Nephron (organoid): ENCODE measurements around the gene TOM1L2.
A peak's percentile ranks its signal among the peaks of the same experiment; 100 is the strongest.
"Not testable (repeated sequence)": the region's sequence is repeated elsewhere in the genome, so short reads cannot be mapped to it uniquely, and the experiment has no call there.

Experiments
- H3K27ac Mint-ChIP-seq, 3 experiments: 2 replicates each; pipeline ENCODE4 v1.8.0; 2020; ENCODE audit warnings: mixed read lengths in 3 of 3, mild to moderate bottlenecking in 2 of 3, moderate library complexity in 1 of 3
- H3K27me3 Mint-ChIP-seq: 2 replicates; pipeline ENCODE4 v1.8.0; 2021; ENCODE audit warnings: low read depth, mild to moderate bottlenecking, moderate library complexity, mixed read lengths
- H3K36me3 Mint-ChIP-seq: 2 replicates; pipeline ENCODE4 v1.8.0; 2020; ENCODE audit warnings: low read depth, mixed read lengths
- H3K4me1 Mint-ChIP-seq: 2 replicates; pipeline ENCODE4 v1.8.0; 2020; ENCODE audit warnings: mixed read lengths
- H3K4me3 Mint-ChIP-seq, 3 experiments: 2 replicates each; pipeline ENCODE4 v1.8.0; 2020; ENCODE audit warnings: mild to moderate bottlenecking in 3 of 3, mixed read lengths in 3 of 3, moderate library complexity in 2 of 3
- H3K9me3 Mint-ChIP-seq: 2 replicates; pipeline ENCODE4 v1.8.0; 2020; ENCODE audit warnings: mixed read lengths
- CTCF ChIP-seq, 3 experiments: fragments of 200-600 bp; sonication (generic); IDR thresholded peaks; one replicate each; pipeline ENCODE4 v1.5.0; 2021; ENCODE audit warnings: antibody characterized with exemption in 3 of 3; ENCODE audit not compliant: unreplicated experiment in 3 of 3

Gene TOM1L2

GRCh38 chr17:17959520-17960361 lies 12.5 kb downstream of the TOM1L2 start:
- H3K27me3 Mint-ChIP-seq: no peaks in the 10 kb centered on the region
- peak overlapping the region; percentile 84 to 95 (median 91) for H3K27ac Mint-ChIP-seq
- H3K36me3 Mint-ChIP-seq: peaks cover 18% of the 10 kb centered on the region
- H3K4me1 Mint-ChIP-seq: peaks cover 39% of the 10 kb centered on the region
- peak overlapping the region; percentile 10 to 67 (median 40) for H3K4me3 Mint-ChIP-seq
- TF ChIP-seq CTCF (IDR thresholded peaks at IDR 0.05; ENCODE audit: unreplicated experiment in 3 of 3): no peak
- H3K9me3 Mint-ChIP-seq: no peaks in the 10 kb centered on the region

- no peak for TF ChIP-seq CTCF (IDR thresholded peaks at IDR 0.05; ENCODE audit: unreplicated experiment in 3 of 3)
- Mint-ChIP-seq H3K4me3 (peak overlapping the region in 1 of 3 experiments; percentile 67), H3K36me3 (peaks cover 24% of the 10 kb centered on the region), H3K27me3 (no peaks in the 10 kb centered on the region), H3K27ac (peak overlapping the region; percentile 84 to 95 (median 91)), H3K9me3 (no peaks in the 10 kb centered on the region), H3K4me1 (peaks cover 39% of the 10 kb centered on the region)
Observed at GRCh38 chr17:17958982-17959381, 13.2 kb downstream of the TOM1L2 start.

GRCh38 chr17:17957584-17957916 lies 14.7 kb downstream of the TOM1L2 start:
- Mint-ChIP-seq H3K4me1 (peaks cover 33% of the 10 kb centered on the region), H3K27me3 (no peaks in the 10 kb centered on the region), H3K27ac (peak overlapping the region in 2 of 3 experiments; percentile 35 to 91), H3K9me3 (no peaks in the 10 kb centered on the region), H3K4me3 (no peak overlapping the region), H3K36me3 (peaks cover 26% of the 10 kb centered on the region)
- TF ChIP-seq CTCF (IDR thresholded peaks at IDR 0.05; ENCODE audit: unreplicated experiment in 3 of 3): no peak

- not testable (repeated sequence) for H3K27me3 Mint-ChIP-seq
- peaks cover 22% of the 10 kb centered on the region for H3K36me3 Mint-ChIP-seq
Observed at GRCh38 chr17:17955790-17956341, 16.3 kb downstream of the TOM1L2 start.

GRCh38 chr17:17954079-17954478 lies 18.1 kb downstream of the TOM1L2 start:
- Mint-ChIP-seq H3K4me1 (peaks cover 22% of the 10 kb centered on the region), H3K9me3 (no peaks in the 10 kb centered on the region), H3K27me3 (no peaks in the 10 kb centered on the region), H3K36me3 (peaks cover 22% of the 10 kb centered on the region), H3K27ac (no peak overlapping the region), H3K4me3 (no peak overlapping the region)
- TF ChIP-seq CTCF (IDR thresholded peaks at IDR 0.05; ENCODE audit: unreplicated experiment in 3 of 3): no peak

More at GRCh38 chr17:17955790-17956341, 16.3 kb downstream of the TOM1L2 start:
- H3K9me3 Mint-ChIP-seq, H3K4me3 Mint-ChIP-seq, H3K27ac Mint-ChIP-seq: not testable (repeated sequence)
- H3K4me1 Mint-ChIP-seq: peaks cover 38% of the 10 kb centered on the region

GRCh38 chr17:17952691-17953090 lies 19.5 kb downstream of the TOM1L2 start:
- Mint-ChIP-seq H3K9me3 (no peaks in the 10 kb centered on the region), H3K27me3 (no peaks in the 10 kb centered on the region), H3K36me3 (peaks cover 22% of the 10 kb centered on the region), H3K27ac (no peak overlapping the region), H3K4me1 (peaks cover 9% of the 10 kb centered on the region), H3K4me3 (no peak overlapping the region)
- TF ChIP-seq CTCF (IDR thresholded peaks at IDR 0.05; ENCODE audit: unreplicated experiment in 3 of 3): no peak
